Hematopoietic multipotent progenitor cell (in vitro differentiated cells): ENCODE results near the gene GPR152. TPM values are rescaled to one million over a fixed set of nuclear protein-coding genes. Genes with fewer than 3 reads are reported as not detected.
"Not testable (repeated sequence)": the region's sequence is repeated elsewhere in the genome, so short reads cannot be mapped to it uniquely, and the experiment has no call there.

Source experiments
- DNase-seq, 3 donors: peaks; one replicate each; pipeline ENCODE4 v3.0.0-alpha.2; 2011 to 2015; ENCODE audit warnings: low read depth in 2 of 3, low spot score in 2 of 3
- total RNA-seq: library from RNA; depleted of rRNA; stranded (reverse); fragments of >200 nt; gene quantifications from one replicate; pipeline ENCODE4 v1.2.3, GENCODE V29; 2012

GPR152 gene
- total RNA-seq, 1 donor, result 0.27 TPM

GRCh38 chr11:67489885-67490726 lies 37.6 kb upstream of the GPR152 start:
- DNase-seq, result no peak

- no peak for DNase-seq
Measured at GRCh38 chr11:67489203-67489884, 36.8 kb upstream of the GPR152 start.

GRCh38 chr11:67486481-67487195 lies 34.1 kb upstream of the GPR152 start:
- no peak for DNase-seq

GRCh38 chr11:67485873-67486361 lies 33.4 kb upstream of the GPR152 start:
- DNase-seq, result not testable (repeated sequence)

- DNase-seq, result peak in 2 of 3 donors; percentile 59 to 70
Measured at GRCh38 chr11:67484847-67485311, 32.4 kb upstream of the GPR152 start.

- no peak for DNase-seq
Measured at GRCh38 chr11:67483831-67484665, 31.5 kb upstream of the GPR152 start.

- peak; percentile 92 to 99 (median 98) for DNase-seq
Measured at GRCh38 chr11:67482827-67483798, 30.6 kb upstream of the GPR152 start, which contains the start of gene AIP. Gene AIP, plus strand, starts transcription at chr11:67483026. Its CDS starts 133 bp downstream, at chr11:67483159.

GRCh38 chr11:67482275-67482826 lies 29.8 kb upstream of the GPR152 start:
- no peak for DNase-seq

GRCh38 chr11:67477344-67478050 lies 25.0 kb upstream of the GPR152 start:
- DNase-seq, result not testable (repeated sequence)

- DNase-seq, result not testable (repeated sequence)
Measured at GRCh38 chr11:67476692-67477091, 24.2 kb upstream of the GPR152 start.

GRCh38 chr11:67472882-67473281 lies 20.4 kb upstream of the GPR152 start:
- no peak for DNase-seq

- no peak for DNase-seq
Measured at GRCh38 chr11:67470337-67471002, 17.9 kb upstream of the GPR152 start.

GRCh38 chr11:67469508-67469811 lies 16.9 kb upstream of the GPR152 start:
- DNase-seq, result no peak

- peak; percentile 84 to 93 (median 92) for DNase-seq
Measured at GRCh38 chr11:67468759-67469507, 16.4 kb upstream of the GPR152 start, which contains the start of gene TMEM134. Gene TMEM134, minus strand, starts transcription at chr11:67469251. Its CDS starts 59 bp downstream, at chr11:67469192.

GRCh38 chr11:67468456-67468758 lies 15.9 kb upstream of the GPR152 start:
- DNase-seq, result no peak

- DNase-seq, result no peak
Measured at GRCh38 chr11:67468056-67468455, 15.5 kb upstream of the GPR152 start.
